ENCODE measurements around the gene PPP1R1A.

PPP1R1A gene

DNA sequence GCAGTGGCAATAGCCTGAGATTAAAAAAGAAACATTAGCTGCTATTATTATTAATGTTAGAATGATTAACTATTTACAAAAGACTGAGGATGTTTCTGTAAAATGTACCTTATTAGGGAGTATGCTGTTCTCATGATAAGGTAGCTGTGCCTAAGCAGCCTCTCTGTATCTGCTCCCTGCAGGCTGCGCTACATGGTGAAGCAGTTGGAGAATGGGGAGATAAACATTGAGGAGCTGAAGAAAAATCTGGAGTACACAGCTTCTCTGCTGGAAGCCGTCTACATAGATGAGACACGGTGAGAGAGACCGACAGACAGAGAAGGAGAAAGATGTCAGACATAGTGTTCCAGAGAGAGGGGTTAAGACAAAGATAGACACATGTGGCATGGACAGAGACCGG, 21.7 kb downstream of the PPP1R1A start:
- no peaks in the 10 kb centered on the region for H3K9me3 Mint-ChIP-seq
- no peaks in the 10 kb centered on the region for H3K27me3 Mint-ChIP-seq
- peaks cover 35% of the 10 kb centered on the region for H3K36me3 Mint-ChIP-seq
- H3K4me1 Mint-ChIP-seq = peaks cover 2% of the 10 kb centered on the region
- no peak for ATAC-seq
- no peak overlapping the region for H3K4me3 Mint-ChIP-seq
- H3K27ac Mint-ChIP-seq = no peak overlapping the region

GRCh38 chr12:54565986-54566544, 22.4 kb downstream of the PPP1R1A start:
- no peak for ATAC-seq
- Mint-ChIP-seq H3K4me3 (no peak overlapping the region), H3K9me3 (no peaks in the 10 kb centered on the region), H3K4me1 (peaks cover 10% of the 10 kb centered on the region), H3K27me3 (no peaks in the 10 kb centered on the region), H3K36me3 (peaks cover 28% of the 10 kb centered on the region), H3K27ac (no peak overlapping the region)

GRCh38 chr12:54565310-54565985, 23.0 kb downstream of the PPP1R1A start:
- H3K4me3 Mint-ChIP-seq = no peak overlapping the region
- H3K27ac Mint-ChIP-seq = no peak overlapping the region
- peaks cover 22% of the 10 kb centered on the region for H3K36me3 Mint-ChIP-seq
- ATAC-seq = no peak
- H3K4me1 Mint-ChIP-seq = peaks cover 16% of the 10 kb centered on the region
- no peaks in the 10 kb centered on the region for H3K27me3 Mint-ChIP-seq
- H3K9me3 Mint-ChIP-seq = no peaks in the 10 kb centered on the region

- H3K27ac Mint-ChIP-seq = no peak overlapping the region
These were observed 23.7 kb downstream of the PPP1R1A start for GRCh38 chr12:54564768-54565167.

GRCh38 chr12:54563787-54564186, 24.7 kb downstream of the PPP1R1A start:
- Mint-ChIP-seq H3K4me3 (no peak overlapping the region), H3K4me1 (peaks cover 27% of the 10 kb centered on the region), H3K9me3 (no peaks in the 10 kb centered on the region), H3K27me3 (no peaks in the 10 kb centered on the region), H3K27ac (no peak overlapping the region), H3K36me3 (peaks cover 5% of the 10 kb centered on the region)
- ATAC-seq = no peak

More at GRCh38 chr12:54564768-54565167, 23.7 kb downstream of the PPP1R1A start:
- Mint-ChIP-seq H3K4me3 (no peak overlapping the region), H3K27me3 (no peaks in the 10 kb centered on the region), H3K36me3 (peaks cover 15% of the 10 kb centered on the region), H3K9me3 (no peaks in the 10 kb centered on the region), H3K4me1 (peaks cover 23% of the 10 kb centered on the region)
- no peak for ATAC-seq

- no peak for ATAC-seq
- Mint-ChIP-seq H3K9me3 (no peaks in the 10 kb centered on the region), H3K27me3 (no peaks in the 10 kb centered on the region), H3K4me1 (peaks cover 27% of the 10 kb centered on the region), H3K36me3 (peaks cover 5% of the 10 kb centered on the region), H3K27ac (no peak overlapping the region), H3K4me3 (no peak overlapping the region)
These were observed 25.6 kb downstream of the PPP1R1A start for GRCh38 chr12:54562750-54563356.

- Mint-ChIP-seq H3K36me3 (no peaks in the 10 kb centered on the region), H3K27me3 (no peaks in the 10 kb centered on the region), H3K4me3 (peak overlapping the region; percentile 81), H3K27ac (peak overlapping the region; percentile 74), H3K9me3 (no peaks in the 10 kb centered on the region), H3K4me1 (peaks cover 27% of the 10 kb centered on the region)
- no peak for ATAC-seq
These were observed 27.3 kb downstream of the PPP1R1A start for GRCh38 chr12:54561164-54561563.

- H3K4me3 Mint-ChIP-seq = peak overlapping the region; percentile 81
- peak; percentile 100 for ATAC-seq
- H3K4me1 Mint-ChIP-seq = peaks cover 27% of the 10 kb centered on the region
- H3K27ac Mint-ChIP-seq = peak overlapping the region; percentile 74
- H3K36me3 Mint-ChIP-seq = no peaks in the 10 kb centered on the region
- H3K9me3 Mint-ChIP-seq = no peaks in the 10 kb centered on the region
- no peaks in the 10 kb centered on the region for H3K27me3 Mint-ChIP-seq
These were observed 28.0 kb downstream of the PPP1R1A start for GRCh38 chr12:54560374-54560858.

GRCh38 chr12:54558759-54559158, 29.7 kb downstream of the PPP1R1A start:
- no peaks in the 10 kb centered on the region for H3K27me3 Mint-ChIP-seq
- ATAC-seq = no peak
- H3K9me3 Mint-ChIP-seq = no peaks in the 10 kb centered on the region
- peaks cover 27% of the 10 kb centered on the region for H3K4me1 Mint-ChIP-seq
- peaks cover under 1% of the 10 kb centered on the region for H3K36me3 Mint-ChIP-seq
- H3K4me3 Mint-ChIP-seq = no peak overlapping the region
- H3K27ac Mint-ChIP-seq = no peak overlapping the region

DNA sequence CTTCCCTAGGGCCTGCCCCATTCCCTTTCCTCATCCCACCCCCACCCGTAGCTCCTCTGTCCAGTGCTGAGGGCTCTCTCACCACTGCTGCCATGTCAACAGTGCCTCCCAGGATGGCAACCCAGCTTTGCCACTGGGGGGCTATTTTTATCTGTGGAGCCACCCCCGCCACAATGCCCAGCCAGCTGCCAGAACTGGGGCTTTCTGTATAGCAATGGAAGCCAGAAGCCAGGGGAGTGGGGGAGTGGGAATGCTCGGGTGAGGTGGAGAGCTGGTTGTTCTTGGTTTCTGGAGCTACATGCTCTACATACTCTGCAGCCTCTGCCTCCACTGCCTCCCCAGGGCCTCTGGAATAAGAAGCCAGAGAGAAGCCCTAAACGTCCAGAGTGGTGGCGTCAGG, 30.1 kb downstream of the PPP1R1A start:
- ATAC-seq = no peak
- H3K36me3 Mint-ChIP-seq = peaks cover 5% of the 10 kb centered on the region
- H3K4me1 Mint-ChIP-seq = peaks cover 27% of the 10 kb centered on the region
- H3K27me3 Mint-ChIP-seq = no peaks in the 10 kb centered on the region
- H3K27ac Mint-ChIP-seq = no peak overlapping the region
- H3K4me3 Mint-ChIP-seq = no peak overlapping the region
- H3K9me3 Mint-ChIP-seq = no peaks in the 10 kb centered on the region

DNA sequence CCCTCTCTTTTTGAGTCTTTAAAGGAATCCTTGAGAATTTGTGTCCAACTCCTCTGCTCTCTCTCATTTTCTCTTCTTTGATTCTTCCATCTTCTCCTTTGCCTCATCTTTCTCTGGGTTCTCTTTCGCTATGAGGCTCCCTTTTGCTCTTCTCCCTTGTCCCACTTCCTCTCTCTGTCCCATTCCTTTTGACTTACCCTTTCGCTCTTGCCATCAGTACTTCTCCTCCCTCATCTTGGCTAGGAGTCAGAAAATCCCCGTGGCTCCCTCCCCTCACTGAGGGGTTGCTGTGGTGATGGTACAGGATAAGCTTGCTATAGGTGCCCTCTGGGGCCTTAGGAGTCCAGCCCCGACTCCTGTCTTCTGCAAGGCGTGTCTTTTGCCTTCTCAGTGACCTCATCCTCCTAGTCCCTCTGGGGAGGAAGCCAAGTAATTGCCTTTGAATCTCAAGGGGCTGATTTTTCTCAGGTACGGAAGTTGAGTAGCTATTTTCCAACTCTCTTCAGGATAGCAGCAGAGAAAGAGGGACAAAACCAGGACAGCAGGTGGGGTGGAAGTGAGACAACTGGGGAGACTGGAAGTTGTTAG, 32.7 kb downstream of the PPP1R1A start:
- Mint-ChIP-seq H3K4me3 (no peak overlapping the region), H3K27ac (no peak overlapping the region), H3K36me3 (peaks cover 15% of the 10 kb centered on the region), H3K4me1 (peaks cover 14% of the 10 kb centered on the region), H3K27me3 (peaks cover 8% of the 10 kb centered on the region), H3K9me3 (no peaks in the 10 kb centered on the region)
- no peak for ATAC-seq

GRCh38 chr12:54549774-54550451, 38.5 kb downstream of the PPP1R1A start:
- peak overlapping the region; percentile 69 for H3K27ac Mint-ChIP-seq
- peaks cover 15% of the 10 kb centered on the region for H3K36me3 Mint-ChIP-seq
- H3K9me3 Mint-ChIP-seq = no peaks in the 10 kb centered on the region
- peaks cover 23% of the 10 kb centered on the region for H3K27me3 Mint-ChIP-seq
- peak overlapping the region; percentile 89 for H3K4me3 Mint-ChIP-seq
- peaks cover 22% of the 10 kb centered on the region for H3K4me1 Mint-ChIP-seq
- peak; percentile 69 for ATAC-seq

DNA sequence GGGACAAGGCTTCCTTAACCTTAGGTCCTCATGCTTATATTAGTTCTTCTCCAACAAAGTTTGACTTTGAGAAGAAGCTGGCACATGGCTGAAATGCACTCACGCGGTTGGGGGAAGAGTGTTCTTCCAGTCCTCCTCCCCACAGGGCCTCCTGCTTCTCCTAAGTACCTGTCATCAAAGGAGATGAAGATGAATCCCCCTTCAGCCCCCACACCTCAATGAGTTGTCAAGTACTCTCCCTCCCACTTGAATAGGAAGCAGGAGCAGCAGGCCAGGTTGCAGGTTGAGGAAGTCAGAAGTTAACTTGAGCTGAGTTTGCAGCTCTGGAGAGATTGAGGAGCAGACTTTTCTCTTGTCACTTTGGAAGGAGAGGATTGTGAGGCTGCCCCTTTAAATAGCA, 41.9 kb downstream of the PPP1R1A start:
- Mint-ChIP-seq H3K4me3 (no peak overlapping the region), H3K27ac (peak overlapping the region; percentile 4), H3K9me3 (no peaks in the 10 kb centered on the region), H3K36me3 (peaks cover 30% of the 10 kb centered on the region), H3K27me3 (peaks cover 22% of the 10 kb centered on the region), H3K4me1 (peaks cover 22% of the 10 kb centered on the region)
- ATAC-seq = no peak

- no peak overlapping the region for H3K4me3 Mint-ChIP-seq
- H3K27me3 Mint-ChIP-seq = peaks cover 5% of the 10 kb centered on the region
- peaks cover 13% of the 10 kb centered on the region for H3K4me1 Mint-ChIP-seq
- ATAC-seq = no peak
- peaks cover 36% of the 10 kb centered on the region for H3K36me3 Mint-ChIP-seq
- H3K9me3 Mint-ChIP-seq = no peaks in the 10 kb centered on the region
- H3K27ac Mint-ChIP-seq = no peak overlapping the region
These were observed 43.7 kb downstream of the PPP1R1A start for GRCh38 chr12:54544743-54545142.

GRCh38 chr12:54543526-54543925, 44.9 kb downstream of the PPP1R1A start:
- no peak for ATAC-seq
- Mint-ChIP-seq H3K4me3 (no peak overlapping the region), H3K9me3 (no peaks in the 10 kb centered on the region), H3K27ac (no peak overlapping the region), H3K27me3 (no peaks in the 10 kb centered on the region), H3K4me1 (peaks cover under 1% of the 10 kb centered on the region), H3K36me3 (peaks cover 47% of the 10 kb centered on the region)

Data from stimulated activated memory B cell treated with anti-CD40 and anti-IgM and Interleukin-4, amounts not matched to agents 10 μg/mL and 1 μg/mL and 100 μg/mL, for 72 hours (primary cell).